H1 (cell line): ENCODE results near the gene WDR91. TPM values are rescaled to one million over a fixed set of nuclear protein-coding genes. Genes with fewer than 3 reads are reported as not detected.
"Not testable (repeated sequence)": the region's sequence is repeated elsewhere in the genome, so short reads cannot be mapped to it uniquely, and the experiment has no call there.

Experiments
- CTCF ChIA-PET: fragments of 300-600 bp; sonication (Branson Sonifier 250); formaldehyde crosslinking; loops from one replicate; lab custom pipeline; 2021; ENCODE audit not compliant: partially characterized antibody; lab: Charles Lee
- POLR2A ChIA-PET: fragments of 300-600 bp; sonication (Branson Sonifier 250); formaldehyde crosslinking; loops from one replicate; lab custom pipeline; 2021; ENCODE audit warnings: inconsistent platforms; ENCODE audit not compliant: partially characterized antibody; lab: Charles Lee
- DNase-seq, 2 experiments: peaks; one replicate each; pipeline versions ENCODE4 v3.0.0 to v3.0.0-alpha.2; 2010 to 2022; ENCODE audit warnings: low spot score in 2 of 2, low read depth in 1 of 2, mixed read lengths in 1 of 2
- FAIRE-seq: peaks from 2 replicates; lab custom pipeline; 2011; peaks lifted over from hg19 to GRCh38; lab: Jason Lieb, UNC
- H2AFZ ChIP-seq: 2 replicates; pipeline ENCODE4 v1.8.1; 2012; ENCODE audit warnings: low read length, inconsistent platforms
- H2AK5ac ChIP-seq: 2 replicates; pipeline ENCODE4 v1.6.1; 2013; ENCODE audit warnings: low read depth, low read length
- H2BK120ac ChIP-seq: replicated peaks from 2 replicates; pipeline ENCODE3; 2013; ENCODE audit warnings: low read depth, low read length, inconsistent platforms
- H2BK12ac ChIP-seq: 2 replicates; pipeline ENCODE4 v1.6.1; 2013; ENCODE audit warnings: low read depth, low read length
- H2BK15ac ChIP-seq: 2 replicates; pipeline ENCODE4 v1.6.1; 2013; ENCODE audit warnings: low read length
- H2BK20ac ChIP-seq: 2 replicates; pipeline ENCODE4 v1.6.1; 2013; ENCODE audit warnings: low read length
- H2BK5ac ChIP-seq: 2 replicates; pipeline ENCODE4 v1.6.1; 2013; ENCODE audit warnings: low read depth, low read length
- H3K14ac ChIP-seq: 2 replicates; pipeline ENCODE4 v1.6.1; 2013; ENCODE audit warnings: inconsistent platforms; ENCODE audit not compliant: insufficient read length
- H3K18ac ChIP-seq: 2 replicates; pipeline ENCODE4 v1.6.1; 2013; ENCODE audit warnings: low read length; ENCODE audit errors: extremely low read depth
- H3K23ac ChIP-seq: 2 replicates; pipeline ENCODE4 v1.6.1; 2013; ENCODE audit warnings: inconsistent platforms; ENCODE audit not compliant: insufficient read length
- H3K23me2 ChIP-seq: 2 replicates; pipeline ENCODE4 v1.6.1; 2013; ENCODE audit warnings: low read depth, low read length
- H3K27ac ChIP-seq: 2 replicates; pipeline ENCODE4 v1.6.1; 2011; ENCODE audit warnings: low read depth, low read length, inconsistent platforms
- H3K27me3 ChIP-seq, 4 experiments: replicated peaks in 1 of 4; 1 replicate in 1 of 4; 2 replicates in 3 of 4; pipeline versions ENCODE4 v1.6.1 to v1.8.1; 2011 to 2013; ENCODE audit warnings: low read length in 3 of 4, mild to moderate bottlenecking in 3 of 4, inconsistent platforms in 2 of 4, mixed read lengths in 2 of 4, moderate library complexity in 1 of 4; ENCODE audit not compliant: control insufficient read depth in 3 of 4, insufficient read depth in 3 of 4; ENCODE audit errors: extremely low read depth in 1 of 4
- H3K36me3 ChIP-seq, 4 experiments: 2 replicates each; pipeline versions ENCODE4 v1.6.1 to v1.8.1; 2011 to 2013; ENCODE audit warnings: mild to moderate bottlenecking in 4 of 4, low read length in 3 of 4, moderate library complexity in 2 of 4, control low read depth in 1 of 4, inconsistent platforms in 1 of 4; ENCODE audit not compliant: insufficient read depth in 4 of 4, control insufficient read depth in 2 of 4
- H3K4ac ChIP-seq: replicated peaks from 2 replicates; pipeline ENCODE3; 2013; ENCODE audit warnings: low read length, low read depth, mixed read lengths, inconsistent platforms; ENCODE audit not compliant: insufficient read length
- H3K4me1 ChIP-seq, 4 experiments: replicated peaks in 1 of 4; 1 replicate in 1 of 4; 2 replicates in 3 of 4; pipeline versions ENCODE4 v1.6.1 to v1.8.1; 2011 to 2013; ENCODE audit warnings: low read length in 3 of 4, inconsistent platforms in 2 of 4, mixed read lengths in 1 of 4; ENCODE audit not compliant: insufficient read depth in 4 of 4, control insufficient read depth in 3 of 4
- H3K4me2 ChIP-seq, 2 experiments: 2 replicates each; pipeline versions ENCODE4 v1.6.1 to v1.8.1; 2011 to 2013; ENCODE audit warnings: low read depth in 2 of 2, low read length in 2 of 2, control low read depth in 1 of 2, inconsistent platforms in 1 of 2, mild to moderate bottlenecking in 1 of 2; ENCODE audit not compliant: insufficient read depth in 1 of 2
- H3K4me3 ChIP-seq, 4 experiments: fragments of 200-600, 300-600 bp in 1 of 4; sonication (generic), shearing (Covaris generic), sonication (Bioruptor Twin) in 1 of 4; 2 replicates each; pipeline versions ENCODE4 v1.5.1 to v1.8.1; 2011 to 2016; ENCODE audit warnings: low read length in 4 of 4, low read depth in 3 of 4, control low read depth in 2 of 4, inconsistent platforms in 2 of 4, mild to moderate bottlenecking in 2 of 4, mixed read lengths in 1 of 4, moderate library complexity in 1 of 4; ENCODE audit not compliant: insufficient read depth in 2 of 4; ENCODE audit errors: extremely low read depth in 1 of 4
- H3K56ac ChIP-seq: replicated peaks from 2 replicates; pipeline ENCODE3; 2013; ENCODE audit warnings: low read depth, mild to moderate bottlenecking, mixed read lengths, low read length, inconsistent platforms; ENCODE audit not compliant: insufficient read length
- H3K79me1 ChIP-seq: 2 replicates; pipeline ENCODE4 v1.6.1; 2013; ENCODE audit warnings: low read depth, low read length, control low read depth
- H3K79me2 ChIP-seq, 2 experiments: 2 replicates each; pipeline versions ENCODE4 v1.6.1 to v1.8.1; 2012 to 2013; ENCODE audit warnings: low read length in 2 of 2, mild to moderate bottlenecking in 2 of 2, inconsistent platforms in 1 of 2; ENCODE audit not compliant: insufficient read depth in 2 of 2, control insufficient read depth in 1 of 2
- H3K9ac ChIP-seq, 4 experiments: replicated peaks in 1 of 4; 1 replicate in 1 of 4; 2 replicates in 3 of 4; pipeline versions ENCODE4 v1.6.1 to v1.8.1; 2011 to 2013; ENCODE audit warnings: low read depth in 3 of 4, low read length in 3 of 4, control low read depth in 2 of 4, mild to moderate bottlenecking in 2 of 4, moderate library complexity in 2 of 4, inconsistent platforms in 1 of 4; ENCODE audit errors: extremely low read depth in 1 of 4
- H3K9me3 ChIP-seq, 2 experiments: 2 replicates each; pipeline versions ENCODE4 v1.6.1 to v1.8.1; 2012 to 2013; ENCODE audit warnings: mild to moderate bottlenecking in 2 of 2, moderate library complexity in 2 of 2, control low read depth in 1 of 2, inconsistent platforms in 1 of 2, low read depth in 1 of 2, low read length in 1 of 2, mixed read lengths in 1 of 2; ENCODE audit not compliant: insufficient read depth in 2 of 2
- H4K20me1 ChIP-seq, 2 experiments: replicated peaks in 1 of 2; 2 replicates each; pipeline versions ENCODE3 to v1.8.1; 2011 to 2013; ENCODE audit warnings: inconsistent platforms in 2 of 2, low read length in 2 of 2, mild to moderate bottlenecking in 1 of 2; ENCODE audit not compliant: insufficient read depth in 2 of 2, control insufficient read depth in 1 of 2
- H4K5ac ChIP-seq: 2 replicates; pipeline ENCODE4 v1.6.1; 2013; ENCODE audit warnings: low read length, low read depth, mixed read lengths, inconsistent platforms; ENCODE audit not compliant: insufficient read length
- H4K8ac ChIP-seq: 2 replicates; pipeline ENCODE4 v1.8.0; 2013; ENCODE audit warnings: mild to moderate bottlenecking, moderate library complexity, low read length, inconsistent platforms; ENCODE audit not compliant: insufficient read depth; ENCODE audit errors: extremely low read depth
- H4K91ac ChIP-seq: replicated peaks from 2 replicates; pipeline ENCODE3; 2013; ENCODE audit warnings: low read length, mixed read lengths, inconsistent platforms; ENCODE audit not compliant: insufficient read length
- CEBPB ChIP-seq: IDR thresholded peaks from 2 replicates; pipeline ENCODE4 v1.6.1; 2012; ENCODE audit warnings: low read depth, low read length
- WGBS, 2 experiments: shearing (Covaris generic) in 1 of 2; methylation state at CpG; one replicate each; pipeline versions ENCODE4 v1.1.6 to v1.1.7; 2013 to 2015; ENCODE audit warnings: low lambda C conversion rate in 2 of 2, mixed read lengths in 2 of 2, inconsistent platforms in 1 of 2, low coverage in 1 of 2, missing lambda C conversion rate in 1 of 2; ENCODE audit not compliant: insufficient replicate concordance in 2 of 2, insufficient coverage in 1 of 2, insufficient read length in 1 of 2; ENCODE audit errors: extremely low coverage in 1 of 2, missing lambda C conversion rate in 1 of 2; 5-methylcytosine and 5-hydroxymethylcytosine counted together
- polyA plus RNA-seq, 7 experiments: library from polyadenylated mRNA; depleted of rRNA in 3 of 7; stranded (reverse) in 5 of 7; unstranded in 2 of 7; fragments of >200 nt in 5 of 7; fragments of 200-250 nt in 2 of 7; gene quantifications; 1 replicate in 5 of 7; 2 replicates in 1 of 7; 4 replicates in 1 of 7; pipeline versions ENCODE4 v1.2.1 to v1.2.3, GENCODE V29; 2011 to 2013; ENCODE audit warnings: missing spikeins in 2 of 7, mixed read lengths in 2 of 7
- total RNA-seq: library from RNA; stranded (reverse); fragmentation: NEBNext Ultra II Directional; extraction: Animal tissue kit (Norgen Biotek cat#: 25700); gene quantifications from 2 replicates; pipeline ENCODE4 v1.2.1, GENCODE V29; 2021

The WDR91 gene
- total and polyA plus RNA-seq, 2 of the 8 experiments (the other 6 are each of a cell fraction or from before 2014, with no cell fraction given), result 8.2 to 14.7 TPM

DNA sequence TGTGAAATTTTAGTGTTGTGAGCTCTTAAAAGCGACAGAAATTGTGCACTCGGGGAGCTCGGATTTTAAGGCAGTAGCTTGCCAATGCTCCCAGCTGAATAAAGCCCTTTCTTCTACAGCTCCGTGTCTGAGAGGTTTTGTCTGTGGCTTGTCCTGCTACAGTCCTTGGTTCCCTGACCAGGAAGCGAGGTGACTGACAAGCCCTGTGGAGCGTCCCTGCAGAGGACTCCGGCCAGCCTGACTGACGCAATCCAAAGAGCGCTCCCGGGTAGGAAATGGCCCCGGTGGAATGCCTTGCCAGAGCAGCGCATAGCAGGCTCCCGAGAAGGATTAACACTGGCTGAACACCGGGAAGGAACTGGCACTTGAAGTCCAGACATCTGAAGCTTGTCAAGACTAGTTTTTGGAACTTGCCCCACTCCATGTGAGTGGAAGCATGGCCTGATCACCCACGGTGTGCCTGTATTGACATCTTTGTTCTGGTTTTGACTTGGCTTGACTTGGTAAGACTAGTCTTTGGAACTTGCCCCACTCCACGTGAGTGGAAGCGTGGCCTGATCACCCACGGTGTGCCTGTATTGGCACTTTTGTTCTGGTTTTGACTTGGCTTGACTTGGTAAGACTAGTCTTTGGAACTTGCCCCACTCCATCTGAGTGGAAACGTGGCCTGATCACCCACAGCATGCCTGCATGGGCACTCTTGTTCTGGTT is 39.6 kb downstream of the WDR91 start:
- POLR2A ChIA-PET, result interaction anchor here (0.6 to 4.7 kb wide), 6 partner anchors 9 to 297 kb away, joined by 3 to 32 read pairs (median 5); partner anchors contain the start of gene AGBL3
- peaks cover 1 to 16% (median 3%) of the 10 kb centered on the region in 4 experiments; a peak in 4 of 7 replicates for H3K4me1 ChIP-seq
- H3K9ac ChIP-seq, H3K27ac ChIP-seq, H2BK120ac ChIP-seq, H3K14ac ChIP-seq, H4K91ac ChIP-seq, H4K20me1 ChIP-seq, H3K23ac ChIP-seq, H3K27me3 ChIP-seq, H2BK20ac ChIP-seq, H3K23me2 ChIP-seq, H3K4ac ChIP-seq, H3K79me1 ChIP-seq, H2AK5ac ChIP-seq, H4K5ac ChIP-seq, H3K9me3 ChIP-seq, CTCF ChIA-PET, H3K56ac ChIP-seq, DNase-seq, FAIRE-seq, H2BK15ac ChIP-seq: not testable (repeated sequence)
- H4K8ac ChIP-seq, result peak overlapping the region; percentile 41; the same call in 1 of the 2 replicates
- WGBS, 2 experiments, result 85% methylated on average over 17 of the region's 19 CpGs; no CpG with 5 or more reads in 1 of the 2 experiments
- peak overlapping the region; percentile 44; the same call in 1 of the 2 replicates for H3K18ac ChIP-seq
- H2AFZ ChIP-seq, result peak overlapping the region; percentile 94; the same call in 1 of the 2 replicates
- H3K79me2 ChIP-seq, result peaks cover 0 to 20% of the 10 kb centered on the region in 2 experiments; a peak in 2 of 4 replicates
- H3K4me3 ChIP-seq, result peak overlapping the region in 1 of 4 experiments; percentile 81; a peak in 1 of 8 replicates
- 0 out of 2 replicates have a peak overlapping the region, but pooled peaks have one; percentile 39 for H2BK12ac ChIP-seq
- peaks cover 6 to 21% (median 18%) of the 10 kb centered on the region in 4 experiments; a peak in 7 of 8 replicates for H3K36me3 ChIP-seq
- 0 out of 4 replicates have a peak overlapping the region, but pooled peaks of 1 of the 2 experiments have one; percentile 0 for H3K4me2 ChIP-seq
- peak overlapping the region; percentile 83 for H2BK5ac ChIP-seq
- peak; percentile 63 for TF ChIP-seq CEBPB
- TF ChIP-seq, all 59 proteins: peak for 1; not testable (repeated sequence) for 58
